Measurements from ENCODE around the gene TSPAN17. TPM values are rescaled to one million over a fixed set of nuclear protein-coding genes. Genes with fewer than 3 reads are reported as not detected.

TSPAN17 gene
- total RNA-seq, 1 experiment from 2014 or later, result 50.1 TPM

- no peak overlapping the region for H3K9ac ChIP-seq (ENCODE audit: low read length)
- ChIA-PET CTCF (interaction anchor here (0.6 kb wide), 1 partner anchor 324 kb away, joined by 3 read pairs; no protein-coding TSS in a partner anchor), RAD21 (ENCODE audit: low non-redundant PET in 1 of 2, low total read pairs in 2 of 2, uncharacterized antibody in 2 of 2, unreplicated experiment in 2 of 2) (no interaction called here), POLR2A (no interaction called here)
- no peaks in the 10 kb centered on the region for H3K36me3 ChIP-seq (ENCODE audit: control insufficient read depth in 1 of 2, insufficient read depth in 2 of 2, low read length in 2 of 2)
- no peaks in the 10 kb centered on the region for H4K20me1 ChIP-seq (ENCODE audit: insufficient read depth)
- intact Hi-C loops (cut with micrococcal nuclease), result loop anchor here (5.0 kb wide), 1 partner anchor 157 kb away; no protein-coding TSS in a partner anchor
- no peak overlapping the region for H3K4me3 ChIP-seq (replicated peaks in 1 of 2; ENCODE audit: low read depth in 1 of 2, low read length in 2 of 2)
- no peak for TF ChIP-seq SP1 (IDR thresholded peaks at IDR 0.05; ENCODE audit: low read depth)
- TF ChIP-seq SIN3A (IDR thresholded peaks at IDR 0.05; ENCODE audit: low read depth), result no peak
- TF ChIP-seq EGR1 (IDR thresholded peaks at IDR 0.05; ENCODE audit: low read depth), result no peak
- H2AFZ ChIP-seq (ENCODE audit: low read depth, low read length, poor library complexity, severe bottlenecking), result no peak overlapping the region
- ATAC-seq (no peak), DNase-seq (ENCODE audit: low read depth, low spot score) (no peak)
- no peaks in the 10 kb centered on the region for H3K79me2 ChIP-seq (ENCODE audit: insufficient read depth, low read length)
- H3K4me2 ChIP-seq (ENCODE audit: low read length), result no peak overlapping the region
- no peaks in the 10 kb centered on the region for H3K9me3 ChIP-seq (ENCODE audit: control insufficient read depth in 1 of 2, insufficient read depth in 1 of 2, low read depth in 1 of 2, low read length in 2 of 2)
- no peaks in the 10 kb centered on the region; a peak in 1 of 4 replicates for H3K4me1 ChIP-seq (ENCODE audit: control insufficient read depth in 1 of 2, insufficient read depth in 2 of 2, low read length in 2 of 2)
- H3K27ac ChIP-seq (ENCODE audit: low read depth, low read length), result no peak overlapping the region
- H3K27me3 ChIP-seq (ENCODE audit: insufficient read depth, low read length), result no peaks in the 10 kb centered on the region
- no TSS peak for BruUV-seq (replicated peaks)
- H3K9me2 ChIP-seq (ENCODE audit: insufficient read depth), result no peaks in the 10 kb centered on the region
These were observed 17.6 kb downstream of the TSPAN17 start for GRCh38 chr5:176664886-176665285.

- H3K27ac ChIP-seq (ENCODE audit: low read depth, low read length), result no peak overlapping the region
- H2AFZ ChIP-seq (ENCODE audit: low read depth, low read length, poor library complexity, severe bottlenecking), result no peak overlapping the region
- no peaks in the 10 kb centered on the region for H3K9me2 ChIP-seq (ENCODE audit: insufficient read depth)
- H3K27me3 ChIP-seq (ENCODE audit: insufficient read depth, low read length), result no peaks in the 10 kb centered on the region
- ChIA-PET POLR2A (no interaction called here), CTCF (interaction anchor here (0.6 kb wide), 1 partner anchor 323 kb away, joined by 3 read pairs; no protein-coding TSS in a partner anchor), RAD21 (ENCODE audit: low non-redundant PET in 1 of 2, low total read pairs in 2 of 2, uncharacterized antibody in 2 of 2, unreplicated experiment in 2 of 2) (no interaction called here)
- no peaks in the 10 kb centered on the region for H3K9me3 ChIP-seq (ENCODE audit: control insufficient read depth in 1 of 2, insufficient read depth in 1 of 2, low read depth in 1 of 2, low read length in 2 of 2)
- no peaks in the 10 kb centered on the region; a peak in 1 of 4 replicates for H3K4me1 ChIP-seq (ENCODE audit: control insufficient read depth in 1 of 2, insufficient read depth in 2 of 2, low read length in 2 of 2)
- H3K79me2 ChIP-seq (ENCODE audit: insufficient read depth, low read length), result no peaks in the 10 kb centered on the region
- no peaks in the 10 kb centered on the region for H3K36me3 ChIP-seq (ENCODE audit: control insufficient read depth in 1 of 2, insufficient read depth in 2 of 2, low read length in 2 of 2)
- no peak overlapping the region for H3K9ac ChIP-seq (ENCODE audit: low read length)
- TF ChIP-seq EZH2phosphoT487 (IDR thresholded peaks at IDR 0.05; ENCODE audit: borderline replicate concordance) (no peak), FOSL1 (IDR thresholded peaks at IDR 0.05; ENCODE audit: low read depth) (no peak), SIN3A (IDR thresholded peaks at IDR 0.05; ENCODE audit: low read depth) (no peak), TCF7L2 (IDR thresholded peaks at IDR 0.05; ENCODE audit: borderline replicate concordance, extremely low read depth, insufficient read depth, insufficient read length) (no peak), SP1 (IDR thresholded peaks at IDR 0.05; ENCODE audit: low read depth) (no peak), JUND (IDR thresholded peaks at IDR 0.05) (no peak), CBX3 (IDR thresholded peaks at IDR 0.05; ENCODE audit: low read depth) (no peak), YY1 (IDR thresholded peaks at IDR 0.05; ENCODE audit: extremely low read depth, insufficient replicate concordance, low read depth, low read length) (no peak), ELF1 (IDR thresholded peaks at IDR 0.05; ENCODE audit: borderline replicate concordance, low read depth) (no peak), MAX (IDR thresholded peaks at IDR 0.05) (no peak), ZBTB33 (IDR thresholded peaks at IDR 0.05; ENCODE audit: extremely low read depth, insufficient replicate concordance, low read length) (no peak), SRF (IDR thresholded peaks at IDR 0.05; ENCODE audit: low read depth) (no peak), EZH2 (IDR thresholded peaks at IDR 0.05) (no peak)
- H4K20me1 ChIP-seq (ENCODE audit: insufficient read depth), result no peaks in the 10 kb centered on the region
- H3K4me2 ChIP-seq (ENCODE audit: low read length), result no peak overlapping the region
- no peak overlapping the region for H3K4me3 ChIP-seq (replicated peaks in 1 of 2; ENCODE audit: low read depth in 1 of 2, low read length in 2 of 2)
- no TSS peak for BruUV-seq (replicated peaks)
- ATAC-seq (no peak), DNase-seq (ENCODE audit: low read depth, low spot score) (no peak)
- intact Hi-C loops (cut with micrococcal nuclease), result no loop called here
These were observed 18.2 kb downstream of the TSPAN17 start for GRCh38 chr5:176665517-176665916.

All from HCT116 (cell line).